Activated CD4-positive, CD25-positive, alpha-beta regulatory T cell (primary cell): ENCODE data around the gene PDIA6.
A peak's percentile ranks its signal among the peaks of the same experiment; 100 is the strongest.

Source experiments
- DNase-seq, 4 experiments: peaks; one replicate each; lab custom pipeline; 2025; lab: John Stamatoyannopoulos, UW

Gene PDIA6, protein sequence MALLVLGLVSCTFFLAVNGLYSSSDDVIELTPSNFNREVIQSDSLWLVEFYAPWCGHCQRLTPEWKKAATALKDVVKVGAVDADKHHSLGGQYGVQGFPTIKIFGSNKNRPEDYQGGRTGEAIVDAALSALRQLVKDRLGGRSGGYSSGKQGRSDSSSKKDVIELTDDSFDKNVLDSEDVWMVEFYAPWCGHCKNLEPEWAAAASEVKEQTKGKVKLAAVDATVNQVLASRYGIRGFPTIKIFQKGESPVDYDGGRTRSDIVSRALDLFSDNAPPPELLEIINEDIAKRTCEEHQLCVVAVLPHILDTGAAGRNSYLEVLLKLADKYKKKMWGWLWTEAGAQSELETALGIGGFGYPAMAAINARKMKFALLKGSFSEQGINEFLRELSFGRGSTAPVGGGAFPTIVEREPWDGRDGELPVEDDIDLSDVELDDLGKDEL

DNA sequence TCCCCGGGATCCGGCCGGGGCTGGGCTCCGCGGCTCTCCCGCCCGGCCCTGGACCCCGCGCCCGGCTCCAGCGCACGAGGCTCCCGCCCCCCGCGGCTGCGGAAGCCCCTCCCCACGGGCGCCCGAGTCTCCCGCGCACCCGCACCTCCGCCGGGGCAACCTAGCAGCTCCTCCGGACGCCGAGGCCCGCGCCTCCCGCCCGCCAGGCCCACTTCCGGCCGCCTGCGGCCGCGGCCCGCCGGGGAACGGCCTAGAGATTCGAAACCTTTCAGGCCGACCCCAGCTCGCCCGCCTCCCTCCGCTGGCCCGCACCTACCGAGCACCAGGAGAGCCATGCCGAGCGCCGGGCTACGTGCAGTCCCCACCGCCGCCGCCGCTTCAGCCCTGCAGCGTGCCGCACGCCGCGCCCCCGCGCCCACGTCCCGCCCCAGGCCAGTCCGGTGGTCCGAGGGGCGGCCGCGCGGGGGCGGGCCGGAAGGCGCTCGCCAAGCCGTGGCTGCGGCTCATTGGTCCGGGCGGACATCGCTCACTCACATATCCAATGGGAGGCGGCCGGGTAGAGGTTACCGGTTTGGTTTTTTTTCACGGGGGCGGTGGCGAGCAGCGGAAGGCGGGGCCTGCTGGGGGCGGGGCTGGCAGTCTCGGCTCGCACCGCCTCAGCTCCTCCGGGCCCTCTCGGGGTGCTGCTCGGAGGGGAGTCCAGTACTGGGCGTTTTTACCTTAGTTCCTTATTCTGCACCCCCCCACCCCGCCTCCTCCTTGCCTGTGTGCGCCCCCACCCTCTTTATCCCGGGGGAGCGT lies at the start of gene PDIA6:
Gene PDIA6 (minus strand): TSS at position 424 of the 801 bp plus-strand sequence. CDS start 89 bp downstream, at position 335.
- peak; percentile 88 to 91 (median 89) for DNase-seq

DNA sequence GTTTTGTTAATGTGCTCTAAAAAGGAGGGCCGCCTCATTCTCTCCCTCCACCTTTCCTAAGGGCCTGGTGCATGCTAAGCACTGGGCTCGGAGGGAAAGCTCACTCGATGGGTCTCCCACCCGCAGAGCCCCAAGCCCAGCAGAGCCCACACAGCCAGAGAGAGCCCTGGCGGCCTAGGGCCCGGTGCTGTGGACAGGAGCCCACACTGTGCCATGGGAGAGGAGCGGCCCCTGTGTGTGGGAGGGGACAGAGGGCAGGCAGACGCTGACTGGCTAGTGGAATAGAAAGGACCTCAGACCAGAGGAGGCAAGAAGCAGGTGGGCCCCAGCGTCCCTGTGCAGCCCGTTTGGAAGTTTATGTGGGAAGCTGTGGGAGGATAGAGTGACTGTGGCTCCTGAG lies 49.7 kb upstream of the PDIA6 start:
- DNase-seq = no peak

DNA sequence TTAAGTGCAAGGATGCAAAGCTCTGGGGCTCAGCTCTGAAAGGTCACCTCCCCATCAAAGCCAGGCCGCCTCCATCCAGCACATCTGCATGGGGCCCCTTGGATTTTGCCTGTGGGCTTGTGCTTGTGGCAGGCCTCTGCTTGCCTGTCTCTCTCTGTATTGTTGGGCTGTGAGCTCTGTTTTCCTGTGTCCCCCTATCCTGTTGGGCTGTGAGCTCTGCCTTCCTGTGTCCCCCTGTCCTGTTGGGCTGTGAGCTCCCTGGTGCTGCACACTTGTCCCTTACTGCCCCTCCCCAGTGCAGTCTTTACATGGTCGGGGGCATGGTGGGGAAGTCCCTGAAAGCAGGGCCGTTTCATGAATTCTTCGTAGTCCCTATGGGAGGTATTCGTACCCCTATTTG lies 49.2 kb upstream of the PDIA6 start:
- DNase-seq = no peak

DNA sequence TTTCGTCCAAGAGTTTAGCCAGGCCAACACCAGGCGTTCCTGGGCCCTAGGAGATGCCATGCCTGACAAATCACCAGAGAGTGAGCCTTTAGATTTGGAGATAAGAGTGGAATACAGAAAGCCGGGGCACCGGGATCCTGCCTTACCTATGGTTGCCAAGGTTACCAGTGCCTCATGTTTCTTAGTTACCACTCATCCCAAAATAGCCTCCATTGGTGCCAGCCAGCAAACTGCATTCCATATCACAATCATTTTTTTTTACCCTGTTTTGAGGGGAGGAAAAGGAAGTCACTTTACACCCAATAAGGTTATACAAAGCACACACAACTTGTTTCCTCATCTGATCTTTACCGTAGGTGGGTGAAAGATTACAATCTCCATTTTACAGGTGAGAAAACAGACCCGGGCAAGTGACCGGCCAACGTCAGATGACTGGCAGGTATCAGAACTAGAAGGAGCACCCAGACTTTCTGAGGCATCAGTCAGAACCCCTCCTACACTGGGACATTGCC lies 48.3 kb upstream of the PDIA6 start:
- DNase-seq = no peak

DNA sequence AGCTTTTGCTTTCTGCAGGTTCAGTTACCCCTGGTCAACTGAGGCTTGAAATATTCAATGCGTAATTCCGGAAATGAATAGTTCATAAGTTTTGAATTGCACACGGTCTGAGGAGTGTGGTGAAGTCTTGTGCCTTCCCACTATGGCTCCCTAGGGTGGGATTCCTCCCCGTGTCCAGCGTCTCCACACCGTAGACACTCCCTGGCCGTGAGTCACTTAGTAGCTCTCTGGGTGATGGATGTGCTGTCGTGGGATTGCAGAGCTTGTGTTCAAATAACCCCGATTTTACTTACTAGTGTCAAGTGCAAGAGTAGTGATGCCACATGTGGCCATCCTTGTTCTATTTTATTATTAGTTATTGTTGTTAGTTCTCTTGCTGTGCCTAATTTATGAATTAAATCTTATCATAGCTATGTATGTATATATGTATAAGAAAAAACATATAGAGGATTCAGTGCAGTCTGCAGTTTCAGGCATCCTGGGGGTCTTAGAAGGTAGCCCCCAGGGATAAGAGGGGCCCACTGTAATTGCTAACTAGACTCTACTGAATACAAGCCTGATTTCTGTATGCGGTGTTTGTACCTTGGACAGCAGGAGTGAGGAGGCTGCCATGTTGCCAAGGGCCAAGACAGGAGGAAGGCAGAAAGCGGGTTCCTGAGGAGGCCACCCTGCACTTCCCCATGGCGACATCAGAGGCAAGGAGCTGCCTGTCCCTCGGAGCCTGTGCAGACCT lies 47.7 kb upstream of the PDIA6 start:
- DNase-seq = no peak

DNA sequence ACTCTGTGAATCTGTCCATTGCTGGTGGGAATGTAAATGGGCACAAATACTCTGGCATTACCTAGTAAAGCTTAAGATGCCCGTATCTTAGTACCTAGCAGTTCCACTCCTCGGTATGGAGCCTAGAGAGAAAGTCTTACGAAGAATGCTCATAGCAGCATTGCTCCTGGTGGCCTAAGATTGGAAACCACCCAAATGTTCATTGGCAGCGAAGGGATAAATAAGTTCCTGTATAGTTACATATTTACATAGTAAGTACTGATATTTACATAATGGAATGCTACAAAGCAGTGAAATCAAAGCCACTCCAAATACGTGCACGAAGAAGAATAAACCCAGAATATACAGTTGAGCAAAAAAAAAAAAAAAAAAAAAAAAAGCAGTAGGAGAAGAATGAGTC lies 46.7 kb upstream of the PDIA6 start:
- no peak for DNase-seq

DNA sequence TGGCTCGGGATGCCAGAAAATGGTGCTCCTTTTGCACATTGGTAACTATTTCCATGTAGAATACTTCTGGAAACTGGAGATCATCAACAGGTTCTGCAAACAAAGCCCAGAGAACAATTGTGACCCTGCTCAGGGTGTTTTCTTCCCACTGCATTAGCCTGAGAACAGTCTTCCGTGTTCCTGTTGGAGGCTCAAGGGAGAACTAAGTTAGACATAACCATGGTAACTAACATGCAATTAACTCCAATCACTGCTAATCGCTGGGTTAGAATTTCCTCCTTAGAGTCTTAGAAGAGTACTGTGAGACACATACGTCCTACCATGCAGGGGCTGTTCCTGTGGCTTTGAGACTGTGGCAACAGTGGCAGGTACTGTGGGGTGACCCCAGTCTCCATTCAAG lies 36.0 kb upstream of the PDIA6 start:
- no peak for DNase-seq

DNA sequence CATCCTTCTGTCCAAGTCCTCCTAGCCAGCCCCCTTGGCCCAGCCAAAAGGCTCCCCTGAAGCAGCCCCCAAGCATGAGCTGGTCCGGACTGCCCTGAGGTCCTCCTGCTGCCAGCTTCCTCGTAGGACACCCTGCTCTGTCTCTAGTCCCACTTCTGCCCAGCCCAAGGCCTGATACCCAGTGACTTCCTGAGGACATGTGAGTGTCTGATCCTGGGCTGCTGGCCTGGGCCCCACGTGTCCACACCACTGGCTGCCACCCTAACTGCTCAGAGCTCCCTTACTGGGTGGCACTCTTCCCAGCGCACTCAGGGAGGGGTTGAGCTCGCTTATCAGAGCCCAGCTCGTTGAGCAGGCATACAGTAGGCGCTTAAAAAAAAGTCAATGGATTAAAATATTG lies 34.4 kb upstream of the PDIA6 start:
- no peak for DNase-seq

DNA sequence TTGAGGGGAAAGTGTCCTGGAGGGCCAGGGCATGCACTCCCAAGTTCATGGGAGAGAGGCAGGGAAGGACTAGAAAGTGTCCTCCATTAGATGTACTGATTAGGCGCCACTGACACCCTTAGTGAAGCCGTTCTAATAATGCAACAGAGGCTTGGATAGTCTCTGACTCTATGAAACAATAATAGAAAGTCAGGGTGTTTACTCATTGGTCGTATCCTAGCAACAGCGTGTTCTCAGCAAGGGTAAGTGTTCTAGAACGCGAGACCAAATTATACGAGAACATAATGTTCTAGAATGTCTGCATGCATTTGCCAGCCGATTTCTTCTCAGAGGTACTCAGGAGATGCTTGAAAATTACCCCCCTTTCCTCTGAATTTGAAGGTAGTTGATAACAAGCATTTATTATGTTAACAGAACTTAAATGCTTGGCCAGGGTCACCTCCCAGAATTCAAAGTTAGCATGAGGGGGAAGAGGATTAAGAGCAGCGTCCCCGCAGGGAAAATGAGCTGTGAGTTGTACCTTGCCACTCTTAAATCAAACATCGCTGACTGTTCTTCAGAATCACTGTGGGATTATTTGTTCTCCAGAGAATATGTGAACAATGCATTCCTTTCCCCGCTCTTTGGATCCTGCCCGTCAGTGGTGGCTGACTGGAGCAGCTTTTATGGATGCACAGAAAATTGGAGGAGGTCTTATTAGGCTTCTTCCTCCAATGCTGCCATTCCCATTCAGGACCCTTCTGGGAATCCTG lies 33.7 kb upstream of the PDIA6 start:
- DNase-seq = no peak

DNA sequence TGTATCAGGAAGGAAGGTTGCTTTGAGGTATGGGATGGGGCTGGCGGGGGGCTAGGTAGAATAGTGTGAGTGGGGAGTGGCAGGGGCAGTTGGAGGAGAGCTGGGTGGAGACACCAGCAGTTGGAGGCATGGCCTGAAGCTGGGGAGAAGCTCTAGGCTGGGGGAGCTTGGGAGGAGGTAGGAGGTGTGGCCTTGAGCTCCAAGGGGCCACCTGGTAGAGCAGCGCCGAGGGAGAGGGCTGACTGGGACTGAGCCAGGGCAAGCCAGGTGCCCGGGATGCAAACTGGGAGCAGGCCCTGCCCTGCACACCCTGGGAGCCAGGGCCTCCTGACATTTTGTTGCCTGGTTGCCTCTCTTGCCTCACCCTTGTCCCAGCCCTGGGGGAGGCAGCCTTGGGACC lies 33.1 kb upstream of the PDIA6 start:
- DNase-seq = no peak

DNA sequence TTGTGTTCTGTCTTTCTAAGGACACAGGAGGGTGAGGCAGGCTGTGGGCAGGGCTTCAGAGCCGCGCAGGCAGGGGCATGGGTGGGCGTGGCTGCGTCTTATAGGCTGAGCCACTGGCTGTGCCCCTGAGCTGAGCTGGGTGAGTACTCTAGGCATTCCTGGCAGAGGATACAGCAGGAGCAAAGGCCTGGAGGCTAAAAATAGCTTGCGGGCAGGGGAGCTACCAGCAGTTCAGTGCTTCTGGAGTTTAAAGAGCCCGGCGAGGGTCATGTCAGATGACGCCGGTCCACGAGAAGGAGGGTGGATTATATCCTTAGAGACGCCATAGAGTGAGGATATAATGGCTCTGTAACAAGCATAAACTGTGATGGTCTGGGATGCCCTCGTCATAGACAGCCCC lies 31.5 kb upstream of the PDIA6 start:
- DNase-seq = no peak

DNA sequence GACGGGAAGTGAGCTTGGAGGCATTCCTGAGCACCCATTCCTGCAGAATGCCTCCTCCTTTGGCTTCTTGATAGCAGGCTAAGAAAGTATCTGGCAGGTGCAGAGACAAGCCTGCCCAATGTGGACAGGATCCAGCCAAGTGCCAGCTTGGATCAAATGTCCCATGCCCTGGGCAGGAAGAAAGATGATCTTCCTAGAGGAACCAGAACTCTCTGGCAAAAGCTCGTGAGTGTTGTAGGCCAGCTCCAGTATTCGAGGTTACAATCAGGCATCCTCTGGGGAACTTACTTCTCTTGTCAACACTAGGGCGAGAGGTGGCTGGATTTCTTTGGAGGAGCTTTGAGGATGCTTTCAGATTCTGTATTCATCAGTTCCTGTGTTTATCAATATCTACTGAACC lies 29.9 kb upstream of the PDIA6 start:
- DNase-seq = no peak

DNA sequence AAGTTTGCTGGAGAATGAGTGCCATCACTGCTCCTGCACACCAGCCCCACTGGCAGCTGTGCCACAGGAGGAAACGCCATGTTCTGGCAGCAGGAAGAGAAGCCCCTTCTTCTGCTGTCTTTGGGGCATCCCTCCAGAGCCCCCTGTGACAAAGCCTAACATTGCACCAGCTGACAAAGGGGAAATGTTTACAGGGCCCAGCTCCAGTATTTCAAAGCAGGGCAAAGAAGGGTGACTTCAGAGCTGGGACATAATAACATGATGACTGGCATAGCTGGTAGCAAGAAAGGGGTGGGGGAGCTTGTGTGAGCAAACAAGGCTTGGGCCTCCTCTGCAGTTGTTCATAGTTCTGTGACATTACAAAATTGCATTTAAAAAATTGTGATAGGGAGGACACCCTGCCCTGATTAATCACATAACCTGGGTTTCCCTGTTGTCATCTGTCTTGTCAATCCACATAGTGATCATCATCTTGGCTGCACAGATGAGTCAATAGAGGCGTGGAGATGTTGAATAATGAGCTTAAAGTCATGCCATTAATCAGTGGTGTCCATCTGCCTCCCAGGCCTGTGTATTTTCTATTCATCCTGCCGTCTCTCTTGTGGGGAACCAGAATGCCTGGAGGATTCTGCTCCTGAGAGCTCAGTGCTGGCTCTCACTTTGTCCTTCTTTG lies 29.1 kb upstream of the PDIA6 start:
- DNase-seq = no peak

DNA sequence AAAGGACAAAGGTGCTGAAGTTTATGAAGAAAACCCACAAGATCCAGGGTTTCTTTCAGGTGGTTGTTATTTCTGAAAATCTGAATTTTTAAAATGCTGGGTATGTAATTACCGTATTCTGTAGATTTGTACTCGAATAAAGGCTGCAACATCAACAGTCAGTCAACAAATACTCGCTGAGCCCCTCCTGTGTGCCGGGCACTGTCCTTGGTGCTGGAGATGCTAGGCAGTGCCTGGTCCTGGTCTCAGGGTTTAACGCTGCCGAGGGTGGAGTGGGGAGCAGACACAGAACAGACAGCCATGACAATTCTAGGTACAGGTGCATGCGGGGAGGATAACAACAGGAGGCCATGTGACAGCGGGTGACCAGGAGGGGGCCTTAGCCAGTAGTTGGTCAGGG lies 27.2 kb upstream of the PDIA6 start:
- DNase-seq = no peak

DNA sequence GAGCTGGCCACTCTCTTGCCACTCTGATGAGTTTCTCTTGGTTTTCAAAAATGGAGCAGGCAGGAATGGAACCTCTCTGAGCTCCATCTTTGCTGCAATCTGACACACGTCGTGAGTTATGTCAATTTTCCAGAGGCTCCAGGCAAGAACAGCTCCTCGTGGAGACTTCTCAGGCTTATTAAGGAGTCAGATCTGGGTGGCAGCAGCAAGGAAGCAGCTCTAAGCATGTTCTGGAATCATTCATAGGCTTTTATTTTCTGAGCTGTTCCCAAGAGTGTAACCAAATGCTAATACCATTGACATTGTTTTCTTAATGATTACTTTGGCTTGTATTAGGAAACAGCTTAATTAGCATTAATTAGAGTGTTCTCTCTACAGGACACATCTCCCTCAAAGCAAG lies 26.1 kb upstream of the PDIA6 start:
- no peak for DNase-seq

DNA sequence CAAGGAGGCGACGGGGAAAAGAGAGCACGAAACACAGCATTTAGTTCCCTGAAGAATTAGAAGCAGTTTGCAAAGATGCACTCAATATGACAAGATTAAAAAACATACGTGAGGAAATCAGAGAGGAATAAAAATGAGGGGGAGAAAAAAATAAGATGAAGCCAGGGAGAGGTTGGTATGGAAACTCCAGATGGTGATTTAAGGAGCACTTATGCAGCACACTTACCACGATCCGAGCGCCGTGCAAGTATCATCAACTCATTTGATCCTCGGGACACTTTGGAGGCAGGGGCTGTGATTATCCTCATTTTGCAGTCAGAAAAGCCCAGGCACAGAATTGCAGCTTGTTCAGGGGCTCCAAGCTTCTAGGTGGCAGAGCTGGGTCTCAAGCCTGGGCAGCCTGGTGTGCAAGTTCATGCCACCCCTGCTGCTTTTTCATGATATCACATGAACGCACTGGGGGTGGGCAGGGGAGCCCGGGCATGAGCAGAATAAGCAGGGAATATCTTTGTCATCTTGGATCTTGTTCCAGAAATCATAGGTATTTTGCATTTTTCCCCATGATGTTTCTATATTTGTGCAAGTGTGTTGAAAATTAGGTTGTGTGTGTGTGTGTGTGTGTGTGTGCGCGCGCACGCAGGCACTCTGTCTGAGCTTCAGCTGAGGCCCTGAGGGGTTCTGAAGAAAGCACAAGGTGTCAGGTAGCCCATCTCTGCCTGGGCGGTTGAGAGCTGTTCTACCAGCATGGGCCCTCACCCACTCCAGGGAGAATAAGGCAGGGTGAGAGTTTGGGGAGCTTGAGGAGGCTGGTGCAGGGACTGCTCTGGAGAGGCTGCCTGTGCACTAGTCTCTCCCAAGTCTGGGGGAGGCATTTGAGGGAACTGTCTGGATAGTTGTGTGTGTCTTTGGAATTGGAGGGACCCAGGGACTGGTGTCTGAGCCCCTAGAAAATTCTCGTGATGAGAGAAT lies 25.0 kb upstream of the PDIA6 start:
- no peak for DNase-seq

DNA sequence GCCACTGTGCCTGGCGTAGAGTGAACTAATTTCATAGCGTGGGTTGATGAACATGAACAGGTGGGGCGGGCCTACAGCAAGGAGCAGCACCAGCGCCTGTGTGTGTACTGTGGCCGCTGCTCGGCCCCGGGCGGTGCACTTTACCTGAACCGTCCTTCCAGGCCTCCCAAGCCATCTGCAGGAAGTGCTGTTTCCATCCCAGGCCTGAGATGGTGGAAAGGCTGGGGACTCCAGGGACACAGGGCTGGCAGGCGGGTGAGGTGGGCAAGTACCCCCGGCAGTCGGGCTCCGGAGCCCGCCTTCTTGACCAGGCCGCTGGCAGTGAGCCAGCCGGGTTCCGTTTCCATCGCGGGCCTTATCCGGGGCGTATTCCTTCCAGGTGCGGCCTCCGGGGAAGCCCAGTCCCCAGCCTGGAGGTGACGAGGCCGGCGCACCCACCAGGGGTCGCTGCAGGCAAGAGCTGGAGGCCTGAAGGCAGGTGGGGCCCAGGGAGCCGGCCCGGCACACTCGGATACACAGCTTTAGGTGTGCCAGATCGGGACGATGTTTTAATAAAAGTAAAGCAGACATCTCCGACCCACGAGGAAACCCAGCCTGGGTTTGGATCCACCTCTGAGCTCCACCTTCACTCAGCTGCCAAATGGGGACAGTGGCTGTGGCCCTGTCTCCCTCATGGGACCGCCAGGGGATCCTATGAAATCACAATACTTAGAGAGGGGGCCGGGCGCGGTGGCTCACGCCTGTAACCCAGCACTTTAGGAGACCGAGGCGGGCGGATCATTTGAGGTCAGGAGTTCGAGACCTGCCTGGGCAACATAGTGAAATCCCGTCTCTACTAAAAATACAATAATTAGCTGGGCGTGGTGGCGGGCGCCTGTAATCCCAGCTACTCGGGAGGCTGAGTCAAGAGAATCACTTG lies 22.7 kb upstream of the PDIA6 start:
- DNase-seq = peak; percentile 52 to 76 (median 58)

DNA sequence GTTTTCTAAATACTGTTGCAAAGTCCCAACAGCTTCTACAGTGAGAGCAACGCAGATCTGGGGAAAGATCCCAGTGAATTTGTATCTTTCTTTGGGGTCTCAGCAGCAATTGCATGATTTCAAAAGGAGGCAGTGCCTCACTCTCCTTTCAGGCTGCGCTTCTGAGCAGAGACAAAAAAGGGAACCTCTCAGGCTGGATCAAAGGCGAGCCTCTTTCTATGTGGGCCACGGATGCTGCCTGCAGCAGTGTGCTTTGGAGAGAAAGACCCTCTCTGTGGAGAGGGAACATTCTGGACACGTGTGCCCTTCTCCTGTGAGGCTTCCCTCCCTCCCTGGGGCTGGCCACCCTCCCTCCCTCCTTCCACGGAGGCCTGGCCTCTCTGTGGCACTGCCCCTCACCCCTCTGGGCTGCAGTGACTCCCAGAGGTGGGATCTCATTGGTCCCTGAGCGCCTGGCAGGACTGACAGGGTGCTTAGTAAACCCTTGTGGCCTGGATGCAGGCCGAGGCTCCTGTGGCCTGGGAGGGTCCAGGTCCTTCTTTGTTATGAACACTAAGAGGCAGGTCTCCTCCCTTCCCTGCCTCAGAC lies 21.6 kb upstream of the PDIA6 start:
- DNase-seq = no peak
